ENCODE measurements around the gene ZIC1. TPM values are rescaled to one million over a fixed set of nuclear protein-coding genes. Genes with fewer than 3 reads are reported as not detected.
A peak's percentile ranks its signal among the peaks of the same experiment; 100 is the strongest.

Gene ZIC1
- total and polyA plus RNA-seq, 2 of the 13 experiments (the other 11 are each of a cell fraction or from before 2014, with no cell fraction given), result not detected

GRCh38 chr3:147368561-147369221 lies 40.5 kb upstream of the ZIC1 start (continued):
- TF ChIP-seq RERE (CRISPR knock-in tag; IDR thresholded peaks at IDR 0.05; ENCODE audit: low read depth), result peak; percentile 83
- 0 out of 2 replicates have a peak, but pooled peaks have one; percentile 32 for TF ChIP-seq HMGXB3 (CRISPR knock-in tag; IDR thresholded peaks at IDR 0.05; ENCODE audit: borderline replicate concordance)
- TF ChIP-seq REPIN1 (CRISPR knock-in tag; IDR thresholded peaks at IDR 0.05; ENCODE audit: borderline replicate concordance, low read depth), result 0 out of 2 replicates have a peak, but pooled peaks have one; percentile 39
- peak; percentile 46 for TF ChIP-seq TCF7 (IDR thresholded peaks at IDR 0.05; ENCODE audit: low read depth)
- peak; percentile 76 for TF ChIP-seq GATAD2A (CRISPR knock-in tag; IDR thresholded peaks at IDR 0.05)
- TF ChIP-seq ZNF317 (CRISPR knock-in tag; IDR thresholded peaks at IDR 0.05), result peak; percentile 63; the same call in 1 of the 2 replicates
- peak; percentile 65 for TF ChIP-seq ZGPAT (CRISPR knock-in tag; IDR thresholded peaks at IDR 0.05)
- TF ChIP-seq NFYB (CRISPR knock-in tag; IDR thresholded peaks at IDR 0.05), result peak; percentile 31; the same call in 1 of the 2 replicates
- TF ChIP-seq SOX5 (CRISPR knock-in tag; IDR thresholded peaks at IDR 0.05; ENCODE audit: borderline replicate concordance), result peak; percentile 84
- TF ChIP-seq GTF2F1 (IDR thresholded peaks at IDR 0.05; ENCODE audit: low read length), result no peak
- no peak for TF ChIP-seq AGO2 (optimal IDR thresholded peaks at IDR 0.05; ENCODE audit: low read depth, low read length)
- TF ChIP-seq NCOA5 (CRISPR knock-in tag; IDR thresholded peaks at IDR 0.05), result no peak
- peak; percentile 77; the same call in 1 of the 2 replicates for TF ChIP-seq HNF4G (IDR thresholded peaks at IDR 0.05; ENCODE audit: borderline replicate concordance, low read depth, low read length)
- TF ChIP-seq HNF4G (CRISPR knock-in tag; IDR thresholded peaks at IDR 0.05; ENCODE audit: borderline replicate concordance, low read depth), result peak; percentile 68; the same call in 1 of the 2 replicates
- TF ChIP-seq ZNF784 (CRISPR knock-in tag; IDR thresholded peaks at IDR 0.05; ENCODE audit: borderline replicate concordance), result no peak
- no peak for TF ChIP-seq CREB1 (IDR thresholded peaks at IDR 0.05)
- no peak for TF ChIP-seq CREB1 (CRISPR knock-in tag; IDR thresholded peaks at IDR 0.05)
